Measurements from ENCODE around the gene IP6K1. TPM values are rescaled to one million over a fixed set of nuclear protein-coding genes. Genes with fewer than 3 reads are reported as not detected.
A peak's percentile ranks its signal among the peaks of the same experiment; 100 is the strongest.

The IP6K1 gene
- total and polyA plus RNA-seq, 2 donors (not counting 1 experiment from before 2014, with no cell fraction given) = 27.8 to 77.8 TPM

DNA sequence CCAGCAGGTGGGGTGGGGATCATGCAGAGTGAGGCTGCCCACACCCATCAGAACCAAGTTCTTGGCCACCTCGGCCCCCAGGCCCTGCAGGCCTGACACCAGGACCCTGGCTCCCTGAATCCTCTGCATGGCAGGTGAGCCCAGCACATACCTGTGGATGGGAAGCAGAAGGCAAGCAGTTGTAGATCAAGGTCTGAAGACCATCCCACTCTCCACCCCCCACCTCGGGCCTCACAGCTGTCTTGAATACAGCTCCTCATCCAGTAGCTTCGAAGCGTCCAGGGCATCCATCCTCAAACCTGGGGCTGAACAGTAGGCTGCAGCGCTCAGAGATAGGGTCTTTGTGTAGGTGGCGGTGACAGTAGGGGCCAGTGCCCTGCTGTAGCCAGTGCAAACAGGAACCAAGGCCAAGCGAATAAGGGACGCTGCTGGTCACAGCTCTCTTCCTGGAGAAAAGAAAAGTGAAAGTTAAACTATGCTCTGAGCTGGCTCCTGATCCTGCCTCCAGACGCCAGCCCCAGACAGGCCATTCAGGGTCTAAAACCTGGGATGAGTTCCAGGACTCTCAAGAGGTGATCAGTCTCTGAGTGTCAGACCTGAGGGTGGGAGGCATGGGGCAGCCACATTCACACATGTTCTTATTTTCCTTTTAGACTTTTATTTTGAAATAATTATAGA, 27.3 kb upstream of the IP6K1 start, which contains the start of gene UBA7:
Gene UBA7 (minus strand): TSS at position 457 of the 678 bp plus-strand sequence. CDS start 166 bp downstream, at position 291.
- peaks cover 0 to 45% of the 10 kb centered on the region in 2 experiments for H3K36me3 ChIP-seq (replicated peaks in 1 of 2; ENCODE audit: control extremely low read depth in 1 of 2, control insufficient read depth in 1 of 2, extremely low read depth in 1 of 2, insufficient read depth in 2 of 2, low read length in 1 of 2)

More for the DNA sequence above, 27.3 kb upstream of the IP6K1 start, which contains the start of gene UBA7:
- Histone ChIP-seq H3K27me3 (replicated peaks in 1 of 4; ENCODE audit: control extremely low read depth in 1 of 4, control insufficient read depth in 3 of 4, insufficient read depth in 4 of 4, low read length in 3 of 4) (no peaks in the 10 kb centered on the region), H3K9me3 (ENCODE audit: control extremely low read depth in 1 of 3, control insufficient read depth in 2 of 3, insufficient read depth in 1 of 3, low read length in 2 of 3) (no peaks in the 10 kb centered on the region), H3K4me2 (replicated peaks; ENCODE audit: low read depth, low read length, poor library complexity, severe bottlenecking) (peak within 1 kb of the TSS; percentile 87), H3K4me1 (ENCODE audit: control insufficient read depth in 2 of 2, insufficient read depth in 2 of 2, low read length in 2 of 2) (peaks cover 26 to 47% of the 10 kb centered on the region in 2 donors), H2AFZ (ENCODE audit: insufficient read depth, low read depth, low read length, poor library complexity, severe bottlenecking) (peak within 1 kb of the TSS; percentile 96), H3K4me3 (ENCODE audit: control extremely low read depth in 1 of 5, extremely low read depth in 1 of 5, insufficient read depth in 1 of 5, low read depth in 2 of 5, low read length in 4 of 5) (peak within 1 kb of the TSS; percentile 48 to 93 (median 78)), H4K20me1 (ENCODE audit: control insufficient read depth, insufficient read depth, low read length, poor library complexity, severe bottlenecking) (no peaks in the 10 kb centered on the region), H3K79me2 (ENCODE audit: control insufficient read depth, insufficient read depth, low read length) (peaks cover 64% of the 10 kb centered on the region), H3K9ac (ENCODE audit: low read length) (peak within 1 kb of the TSS; percentile 81), H3K27ac (ENCODE audit: low read length in 2 of 2) (peak within 1 kb of the TSS; percentile 68 to 92)
- WGBS (ENCODE audit: insufficient coverage) = 3% methylated on average over 6 of the region's 9 CpGs
- Mint-ChIP-seq H3K9me3 (ENCODE audit: insufficient read depth) (no peaks in the 10 kb centered on the region), H3K4me1 (peaks cover 52% of the 10 kb centered on the region), H3K27ac (peak within 1 kb of the TSS; percentile 99), H3K27me3 (no peaks in the 10 kb centered on the region), H3K4me3 (peak within 1 kb of the TSS; percentile 99)
- DNase-seq (peak; percentile 70), ATAC-seq (ENCODE audit: low read depth) (peak; percentile 95)
- intact Hi-C loops (cut with micrococcal nuclease) = loop anchor here (1.0 kb wide), 1 partner anchor 8 kb away; no protein-coding TSS in a partner anchor
- ChIA-PET POLR2A (interaction anchor here (0.5 to 3.3 kb wide), 7 partner anchors 8 to 1876 kb away, joined by 3 to 24 read pairs (median 8); partner anchors contain the start of genes INKA1 and IP6K1), CTCF (interaction anchor here (0.8 to 11.0 kb wide), 4 partner anchors 9 to 24 kb away, joined by 3 to 121 read pairs (median 42); partner anchors contain the start of gene INKA1)
- TF ChIP-seq CTCF (IDR thresholded peaks at IDR 0.05) (no peak), EZH2 (IDR thresholded peaks at IDR 0.05; ENCODE audit: borderline replicate concordance, insufficient read depth, low read depth, low read length, poor library complexity, severe bottlenecking) (no peak)
